HT1080 (cell line): Measurements from ENCODE around the gene HSP90AA1. TPM values are rescaled to one million over a fixed set of nuclear protein-coding genes. Genes with fewer than 3 reads are reported as not detected.
A peak's percentile ranks its signal among the peaks of the same experiment; 100 is the strongest.
"Not testable (repeated sequence)": the region's sequence is repeated elsewhere in the genome, so short reads cannot be mapped to it uniquely, and the experiment has no call there.

ENCODE experiments used
- DNase-seq: peaks from one replicate; pipeline ENCODE4 v3.0.0-alpha.2; 2015; ENCODE audit warnings: low read depth
- total RNA-seq: library from RNA; depleted of rRNA; stranded (reverse); fragments of >200 nt; shearing (Covaris generic); gene quantifications from 2 replicates; pipeline ENCODE4 v1.2.3, GENCODE V29; 2014

Gene HSP90AA1
- total RNA-seq, 1 experiment from 2014 or later, result 404 TPM

DNA sequence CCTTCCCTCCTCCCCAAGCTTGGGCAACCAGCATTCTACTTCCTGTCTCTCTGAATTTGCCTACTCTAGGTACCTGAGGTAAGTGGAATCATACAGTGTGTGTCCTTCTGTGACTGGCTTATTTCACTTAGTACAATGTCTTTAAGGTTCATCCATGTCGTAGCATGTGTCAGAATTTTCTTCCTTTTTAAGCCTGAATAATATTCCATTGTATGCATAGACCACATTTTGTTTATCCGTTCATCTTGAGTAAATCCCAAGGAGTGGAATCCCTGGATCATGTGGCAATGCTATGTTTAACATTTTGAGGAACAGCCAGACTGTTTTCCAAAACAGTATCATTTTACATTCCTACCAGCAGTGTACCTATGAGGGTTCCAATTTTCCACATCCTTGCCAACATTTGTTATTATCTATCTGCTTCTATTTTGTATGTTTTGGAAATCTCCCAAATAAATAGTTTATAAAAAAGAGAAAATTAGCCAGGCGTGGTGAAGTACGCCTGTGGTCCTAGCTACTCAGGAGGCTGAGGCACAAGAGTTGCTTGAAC is 12.4 kb downstream of the HSP90AA1 start:
- DNase-seq, result no peak

GRCh38 chr14:102071283-102071998 is 15.4 kb downstream of the HSP90AA1 start:
- peak; percentile 95 for DNase-seq

DNA sequence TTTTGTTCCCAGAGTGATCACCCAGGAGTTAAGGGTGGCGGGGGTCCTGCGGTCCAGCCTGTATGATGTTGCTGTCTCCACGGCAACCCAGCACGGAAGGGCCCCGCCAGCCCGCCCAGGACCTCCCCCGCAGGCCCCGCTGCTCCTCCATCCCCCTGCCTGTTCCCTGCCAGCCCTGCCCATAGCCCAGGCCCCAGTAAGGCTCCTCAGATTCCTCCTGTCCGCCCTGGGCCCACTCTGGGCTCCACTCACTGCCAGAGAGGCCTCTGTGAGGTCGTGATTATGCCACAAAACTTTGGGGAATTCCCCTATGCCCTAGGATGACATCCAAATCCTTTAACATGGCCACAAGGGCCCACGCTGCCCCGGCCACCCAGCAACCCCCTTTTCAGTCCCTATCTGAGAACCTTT is 20.8 kb downstream of the HSP90AA1 start:
- DNase-seq, result no peak

DNA sequence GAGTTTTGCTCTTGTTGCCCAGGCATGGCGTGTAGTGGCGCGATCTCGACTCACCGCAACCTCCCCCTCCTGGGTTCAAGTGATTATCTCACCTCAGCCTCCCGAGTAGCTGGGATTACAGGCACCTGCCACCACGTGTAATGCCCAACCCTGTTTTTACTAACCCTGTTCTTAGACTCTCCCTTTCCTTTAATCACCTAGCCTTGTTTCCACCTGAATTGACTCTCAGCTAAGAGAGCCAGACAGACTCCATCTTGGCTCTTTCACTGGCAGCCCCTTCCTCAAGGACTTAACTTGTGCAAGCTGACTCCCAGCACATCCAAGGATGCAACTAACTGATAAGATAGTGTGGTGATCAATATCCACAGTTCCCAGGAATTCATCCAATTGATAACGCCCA is 22.3 kb downstream of the HSP90AA1 start:
- not testable (repeated sequence) for DNase-seq

DNA sequence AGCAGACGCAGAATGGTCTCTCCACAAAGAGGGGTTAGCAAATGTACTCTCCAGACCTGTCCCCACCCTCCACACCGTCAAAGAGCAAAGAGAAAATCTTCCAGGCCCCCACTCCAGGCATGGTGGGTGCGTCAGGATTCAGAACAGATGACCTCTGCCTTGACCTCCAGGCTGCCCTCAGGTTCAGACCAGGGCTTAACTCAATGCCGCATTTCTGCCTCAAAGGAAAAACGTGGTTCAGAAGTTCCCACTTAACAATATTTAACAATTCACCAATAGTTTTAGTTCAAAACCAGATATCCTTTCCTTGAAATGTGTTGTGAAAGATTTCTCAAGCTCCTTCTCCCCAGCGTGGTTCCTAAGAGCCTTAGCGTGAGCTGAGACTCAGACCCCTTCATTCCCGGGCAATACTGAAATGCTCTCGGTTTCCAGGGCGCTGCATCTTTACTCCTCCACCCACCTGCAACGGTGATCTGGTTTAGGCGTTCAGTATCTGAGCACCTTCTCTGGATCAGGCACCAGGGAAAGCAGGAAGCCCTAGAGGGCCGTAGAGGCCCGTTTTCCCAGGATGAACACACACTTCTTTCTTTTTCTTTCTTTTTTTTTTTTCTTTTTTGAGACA is 22.9 kb downstream of the HSP90AA1 start:
- no peak for DNase-seq

DNA sequence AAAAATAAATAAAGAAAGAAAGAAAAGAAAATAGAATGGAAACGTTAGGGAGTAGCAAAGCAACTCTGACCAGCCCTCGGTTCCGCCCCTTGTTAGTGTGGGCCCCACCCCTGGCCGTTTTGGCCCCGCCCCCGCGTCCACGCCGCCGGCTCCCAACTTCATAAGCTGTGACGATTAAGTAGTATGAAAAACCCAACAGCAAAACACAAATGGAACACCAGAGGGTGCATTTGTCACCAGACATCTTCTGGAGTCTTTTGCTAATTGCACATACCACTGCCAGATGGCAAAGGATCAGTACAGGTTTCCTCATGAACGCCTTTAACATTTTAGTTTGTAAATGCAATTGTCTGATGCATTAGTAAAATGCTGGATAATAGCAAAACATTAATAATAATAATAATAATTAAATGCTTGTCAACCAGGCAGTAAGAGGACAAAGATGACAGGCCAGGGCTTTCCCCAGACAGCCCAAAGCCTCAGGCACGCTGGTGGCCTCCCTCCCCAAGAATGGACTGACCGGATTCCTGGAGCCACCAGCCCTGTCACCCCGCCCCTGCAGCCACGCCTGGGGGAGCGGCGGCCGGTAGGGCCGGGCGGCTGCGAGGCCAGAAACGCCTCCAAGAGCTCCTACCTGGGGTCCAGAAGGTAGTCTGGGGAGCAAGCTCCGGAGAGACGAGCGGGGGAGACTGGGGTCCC is 23.6 kb downstream of the HSP90AA1 start:
- peak; percentile 83 for DNase-seq

DNA sequence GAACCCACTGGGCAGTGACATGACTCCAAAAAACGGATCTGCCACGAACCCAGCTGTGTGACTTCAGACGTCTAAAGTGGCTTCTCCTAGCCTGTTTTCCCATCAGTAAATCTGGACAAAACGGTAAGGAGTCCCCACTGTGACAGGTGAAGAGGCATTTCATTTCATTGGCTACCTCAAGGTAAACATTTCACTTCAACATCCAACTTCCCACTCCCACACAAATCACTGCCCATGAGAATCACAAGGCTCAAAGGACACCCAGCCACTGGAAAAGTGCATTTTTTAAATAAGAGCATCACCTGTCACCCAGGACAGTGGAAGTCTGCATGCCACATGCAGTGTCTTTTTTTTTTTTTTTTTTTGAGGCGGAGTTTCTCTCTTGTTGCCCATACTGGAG is 27.9 kb downstream of the HSP90AA1 start:
- DNase-seq, result no peak

DNA sequence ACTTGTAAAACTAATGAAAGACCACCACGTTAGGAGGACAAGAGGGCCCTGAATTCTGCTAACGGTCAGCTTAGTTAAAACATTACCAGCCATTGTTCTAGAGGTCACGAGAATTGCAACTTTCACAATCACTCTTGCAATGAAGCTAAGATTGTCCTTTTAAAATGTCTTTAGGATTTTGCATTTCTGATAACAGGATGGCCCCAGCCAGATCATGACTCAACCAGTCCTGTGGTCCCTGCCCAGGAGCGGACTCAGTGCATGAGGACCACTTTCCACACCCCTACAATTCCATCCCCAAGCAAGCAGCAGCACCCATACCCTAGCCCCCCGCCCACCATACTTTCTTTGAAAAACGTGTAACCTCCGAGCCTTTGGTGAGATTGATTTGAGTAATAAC is 28.7 kb downstream of the HSP90AA1 start:
- DNase-seq, result no peak

DNA sequence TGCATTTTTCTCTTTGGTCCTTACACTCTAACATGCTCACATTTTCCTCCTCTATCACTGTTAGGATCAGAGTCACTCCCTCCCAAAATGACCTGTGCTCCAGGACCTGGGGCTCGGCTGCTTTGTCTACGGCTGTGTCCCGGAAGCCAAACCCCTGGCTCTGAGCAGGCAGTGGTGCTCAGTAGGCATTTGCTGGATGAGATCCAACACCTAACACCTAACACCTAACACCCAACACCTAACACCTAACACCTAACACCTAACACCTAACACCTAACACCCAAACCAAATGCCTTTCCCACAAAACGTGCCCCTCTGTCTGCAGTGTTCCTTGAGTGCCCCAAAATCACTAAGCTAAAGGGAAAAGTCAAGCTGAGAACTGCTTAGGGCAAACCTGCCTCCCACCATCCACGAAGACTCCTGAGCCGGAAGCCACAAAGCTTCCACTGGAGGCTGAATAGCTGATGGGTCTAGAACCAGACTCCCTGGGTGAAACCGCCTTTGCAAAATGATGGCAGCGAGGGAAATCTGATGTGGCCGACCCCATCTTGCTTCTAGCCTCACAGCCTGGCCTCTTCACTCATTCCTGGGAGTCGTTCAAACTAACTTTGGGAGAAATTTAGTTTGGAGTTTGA is 29.2 kb downstream of the HSP90AA1 start:
- DNase-seq, result no peak

- no peak for DNase-seq
Measured at GRCh38 chr14:102056694-102057442, 30.0 kb downstream of the HSP90AA1 start.

GRCh38 chr14:102055181-102055901 is 31.5 kb downstream of the HSP90AA1 start:
- DNase-seq, result no peak

DNA sequence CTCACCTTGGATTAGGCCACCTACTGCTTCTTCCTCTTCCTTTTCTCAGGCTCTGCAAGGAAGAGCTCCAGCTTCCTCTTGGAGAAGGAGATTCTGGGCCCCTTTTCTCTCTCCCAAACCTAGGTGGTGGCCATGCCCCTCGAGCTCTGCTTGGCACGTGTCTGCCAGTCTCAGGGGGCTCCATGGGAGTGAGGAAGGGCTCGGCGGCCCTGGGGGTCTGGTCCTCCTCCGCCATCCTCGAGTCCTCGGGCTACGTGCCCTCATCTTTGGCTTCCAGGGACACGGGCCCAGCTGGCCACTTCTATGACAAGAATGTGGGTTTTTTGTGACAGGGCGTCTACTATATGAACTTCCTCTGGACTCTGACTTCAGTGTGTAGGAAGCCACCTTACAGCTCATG is 34.3 kb downstream of the HSP90AA1 start:
- DNase-seq, result no peak

DNA sequence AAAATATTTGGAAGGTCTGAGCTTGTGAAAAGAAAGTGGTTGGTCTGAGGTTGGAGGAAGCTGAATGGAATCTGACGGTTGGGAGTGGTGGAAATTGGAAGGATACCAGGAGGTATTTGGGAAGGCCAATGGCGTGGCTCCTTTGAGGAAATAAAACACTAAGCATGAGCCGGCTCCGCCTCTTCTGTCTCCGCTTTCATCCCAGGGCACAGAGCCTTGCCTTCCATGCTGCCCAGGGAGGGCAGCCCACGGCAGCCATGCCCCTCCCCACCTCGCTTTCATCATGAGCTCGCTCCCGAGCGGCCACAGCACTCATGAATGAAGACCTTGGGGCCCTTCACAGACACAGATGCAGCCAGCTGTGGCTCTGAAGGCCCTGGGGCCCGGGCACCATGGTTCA is 36.2 kb downstream of the HSP90AA1 start:
- DNase-seq, result no peak

DNA sequence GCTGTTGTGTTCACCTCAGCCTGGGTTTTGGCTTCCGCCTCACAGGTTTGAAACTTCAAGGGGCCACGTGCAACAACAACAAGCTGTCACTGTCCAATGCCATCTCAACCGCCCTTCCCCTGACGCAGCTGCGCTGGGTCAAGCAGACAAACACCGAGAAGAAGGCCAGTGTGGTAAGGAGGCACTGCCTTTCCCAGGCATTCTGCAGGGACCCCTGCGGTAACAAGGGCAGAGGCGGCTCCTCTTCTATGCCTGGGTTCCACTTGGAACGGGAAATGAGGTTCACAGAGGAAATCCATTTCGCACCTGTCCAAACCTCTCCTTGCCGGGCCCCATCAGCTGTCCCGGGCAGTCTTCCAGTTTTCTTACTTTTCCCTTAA is 36.8 kb downstream of the HSP90AA1 start:
- no peak for DNase-seq

- DNase-seq, result no peak
Measured at GRCh38 chr14:102049258-102050025, 37.4 kb downstream of the HSP90AA1 start.

- no peak for DNase-seq
Measured at GRCh38 chr14:102047808-102048540, 38.9 kb downstream of the HSP90AA1 start.

- peak; percentile 49 for DNase-seq
Measured at GRCh38 chr14:102046337-102047278, 40.2 kb downstream of the HSP90AA1 start.

DNA sequence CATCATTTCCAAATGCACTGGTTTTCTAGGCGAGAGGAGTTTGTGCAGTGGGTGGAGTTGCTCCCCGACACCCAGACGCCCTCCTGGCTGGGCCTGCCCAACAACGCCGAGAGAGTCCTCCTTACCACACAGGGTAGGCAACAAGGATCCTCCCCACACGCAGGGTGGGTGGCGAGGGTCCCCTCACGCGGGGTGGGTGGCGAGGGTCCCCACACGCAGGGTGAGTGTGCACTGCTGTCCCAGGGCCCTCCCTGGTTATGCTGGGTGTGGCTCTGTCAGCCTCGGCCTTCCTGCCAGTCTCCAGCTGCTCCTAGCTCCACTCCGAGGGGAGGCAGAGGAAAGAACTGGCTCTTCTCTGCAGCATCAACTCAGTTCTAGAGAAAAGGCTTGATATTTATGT is 42.3 kb downstream of the HSP90AA1 start:
- no peak for DNase-seq
